DND-41 (cell line): Measurements from ENCODE around the gene CLK4.

Experiments
- CTCF ChIP-seq: IDR thresholded peaks from 2 replicates; pipeline ENCODE4 v1.5.1; 2012; ENCODE audit warnings: borderline replicate concordance, low read length, moderate library complexity, mild to moderate bottlenecking; ENCODE audit not compliant: poor library complexity, severe bottlenecking; ENCODE audit errors: extremely low read depth
- EZH2 ChIP-seq: IDR thresholded peaks from 3 replicates; pipeline ENCODE4 v1.6.1; 2012; ENCODE audit warnings: borderline replicate concordance, low read depth, mild to moderate bottlenecking, moderate library complexity, low read length, inconsistent platforms; ENCODE audit not compliant: severe bottlenecking

- no peak for TF ChIP-seq EZH2
- TF ChIP-seq CTCF = no peak
These were observed 15.6 kb upstream of the CLK4 start for GRCh38 chr5:178642351-178642909.
